Muscle layer of colon (tissue), 2 donors: ENCODE measurements around the gene APBB2.
"Not testable (repeated sequence)": the region's sequence is repeated elsewhere in the genome, so short reads cannot be mapped to it uniquely, and the experiment has no call there.

Experiments used
- H3K27ac ChIP-seq: one replicate; pipeline ENCODE4 v1.7.0; 2013; ENCODE audit warnings: low read depth, mild to moderate bottlenecking, low read length, moderate library complexity
- H3K27me3 ChIP-seq, 2 donors: one replicate each; pipeline ENCODE4 v1.7.0; 2013; ENCODE audit warnings: low read length in 2 of 2, mild to moderate bottlenecking in 2 of 2; ENCODE audit not compliant: insufficient read depth in 2 of 2, control insufficient read depth in 1 of 2
- H3K36me3 ChIP-seq: one replicate; pipeline ENCODE4 v1.7.0; 2013; ENCODE audit warnings: mild to moderate bottlenecking, low read length; ENCODE audit not compliant: insufficient read depth
- H3K4me1 ChIP-seq: one replicate; pipeline ENCODE4 v1.7.0; 2013; ENCODE audit warnings: mild to moderate bottlenecking, low read length; ENCODE audit not compliant: insufficient read depth
- H3K4me3 ChIP-seq, 2 donors: one replicate each; pipeline ENCODE4 v1.7.0; 2013; ENCODE audit warnings: low read length in 2 of 2, low read depth in 1 of 2, mild to moderate bottlenecking in 1 of 2, moderate library complexity in 1 of 2
- H3K9ac ChIP-seq: one replicate; pipeline ENCODE4 v1.7.0; 2013; ENCODE audit warnings: low read length
- H3K9me3 ChIP-seq: one replicate; pipeline ENCODE4 v1.7.0; 2013; ENCODE audit warnings: mild to moderate bottlenecking, low read length
- donor health status: abdominal sarcoma.
- donor health status: Adenocarcinoma of cecum.

Gene APBB2

DNA sequence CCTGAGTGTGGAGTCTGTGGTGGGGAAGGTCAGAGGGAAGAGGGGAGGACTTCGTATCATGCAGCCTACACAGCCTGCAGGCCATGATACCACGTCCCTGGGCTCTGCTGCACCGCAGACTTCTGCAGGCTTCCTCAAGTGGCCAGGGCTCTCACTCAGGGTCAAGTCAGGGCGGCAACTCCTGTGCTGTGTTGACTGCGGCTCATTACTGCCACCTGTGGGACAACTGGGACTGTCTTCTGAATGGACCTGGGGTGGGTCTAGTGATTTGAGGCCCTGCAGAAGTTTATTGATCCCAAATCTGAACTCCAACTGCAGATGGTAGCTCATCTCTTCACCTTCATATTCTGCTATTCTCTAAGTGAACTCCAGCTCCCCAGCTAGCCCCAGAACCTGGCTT, 297.5 kb downstream of the APBB2 start:
- H3K4me3 ChIP-seq, result no peak overlapping the region

DNA sequence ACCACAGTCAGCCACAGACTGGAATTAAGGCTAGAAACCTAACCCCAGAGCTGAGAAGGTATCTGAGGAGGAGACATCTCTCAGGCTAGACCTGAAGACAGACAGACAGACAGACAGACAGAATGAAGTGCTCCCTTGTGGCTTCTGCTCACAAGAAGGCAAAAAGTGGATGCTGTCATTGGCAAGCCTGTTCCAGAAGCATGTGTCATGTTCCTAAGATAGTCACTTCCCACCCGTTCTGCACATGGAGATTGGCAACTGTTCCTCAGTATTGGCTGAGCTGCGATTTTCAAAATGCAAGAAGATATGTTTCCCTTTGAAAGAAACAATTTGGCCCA, 298.2 kb downstream of the APBB2 start:
- peaks cover 12% of the 10 kb centered on the region for H3K4me1 ChIP-seq
- no peaks in the 10 kb centered on the region for H3K36me3 ChIP-seq
- H3K9me3 ChIP-seq, result no peaks in the 10 kb centered on the region
- no peak overlapping the region for H3K27ac ChIP-seq
- no peak overlapping the region for H3K9ac ChIP-seq
- no peak overlapping the region for H3K4me3 ChIP-seq
- no peaks in the 10 kb centered on the region for H3K27me3 ChIP-seq

More for the DNA sequence above, 297.5 kb downstream of the APBB2 start:
- H3K9ac ChIP-seq, result no peak overlapping the region
- H3K4me1 ChIP-seq, result peaks cover 12% of the 10 kb centered on the region
- H3K9me3 ChIP-seq, result no peaks in the 10 kb centered on the region
- no peaks in the 10 kb centered on the region for H3K36me3 ChIP-seq
- no peak overlapping the region for H3K27ac ChIP-seq
- H3K27me3 ChIP-seq, result no peaks in the 10 kb centered on the region

DNA sequence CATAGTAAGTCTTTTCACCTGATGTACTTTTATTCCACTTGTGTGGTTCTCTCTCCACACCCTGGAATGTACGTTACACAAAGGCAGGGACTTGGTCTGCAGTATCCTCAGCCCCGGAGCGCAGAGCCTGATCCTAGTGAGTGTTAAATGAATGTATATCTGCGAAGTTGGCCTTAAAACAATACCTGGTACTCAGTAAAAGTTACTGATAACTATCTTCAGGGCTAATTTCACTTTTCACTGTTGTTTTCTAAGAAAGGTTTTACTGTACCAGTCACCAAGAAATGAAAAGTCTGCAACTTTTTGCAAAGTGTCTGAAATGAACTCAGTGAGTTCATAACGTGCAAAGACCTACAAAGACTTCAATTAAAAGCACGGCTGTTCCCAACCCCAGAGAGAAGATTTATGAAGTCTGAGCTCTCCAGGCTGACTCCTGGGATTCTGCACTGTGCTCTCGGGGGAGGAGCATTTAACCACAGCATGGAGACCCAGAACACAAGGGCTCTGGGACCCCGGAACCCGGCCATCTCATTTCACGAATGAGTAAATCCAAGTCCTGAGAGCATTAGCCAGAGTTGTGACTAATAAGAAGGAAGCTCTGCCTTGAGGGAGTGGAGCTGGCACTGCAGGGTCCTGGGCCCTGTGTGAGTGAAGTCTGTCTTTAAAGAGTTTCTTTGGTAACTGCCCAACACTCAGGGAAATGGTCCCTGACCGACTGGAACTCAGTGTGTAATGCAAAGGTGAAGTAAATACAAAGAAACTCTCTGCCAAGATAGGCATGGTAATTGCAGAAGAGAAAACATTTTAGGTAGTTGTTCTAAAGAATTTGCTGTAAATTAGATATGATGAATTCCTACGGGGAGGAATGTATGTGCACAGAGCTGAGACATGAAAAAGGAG, 298.8 kb downstream of the APBB2 start:
- Histone ChIP-seq H3K27me3 (no peaks in the 10 kb centered on the region), H3K27ac (no peak overlapping the region), H3K4me1 (peaks cover 12% of the 10 kb centered on the region), H3K9ac (no peak overlapping the region), H3K9me3 (no peaks in the 10 kb centered on the region), H3K4me3 (no peak overlapping the region), H3K36me3 (no peaks in the 10 kb centered on the region)

DNA sequence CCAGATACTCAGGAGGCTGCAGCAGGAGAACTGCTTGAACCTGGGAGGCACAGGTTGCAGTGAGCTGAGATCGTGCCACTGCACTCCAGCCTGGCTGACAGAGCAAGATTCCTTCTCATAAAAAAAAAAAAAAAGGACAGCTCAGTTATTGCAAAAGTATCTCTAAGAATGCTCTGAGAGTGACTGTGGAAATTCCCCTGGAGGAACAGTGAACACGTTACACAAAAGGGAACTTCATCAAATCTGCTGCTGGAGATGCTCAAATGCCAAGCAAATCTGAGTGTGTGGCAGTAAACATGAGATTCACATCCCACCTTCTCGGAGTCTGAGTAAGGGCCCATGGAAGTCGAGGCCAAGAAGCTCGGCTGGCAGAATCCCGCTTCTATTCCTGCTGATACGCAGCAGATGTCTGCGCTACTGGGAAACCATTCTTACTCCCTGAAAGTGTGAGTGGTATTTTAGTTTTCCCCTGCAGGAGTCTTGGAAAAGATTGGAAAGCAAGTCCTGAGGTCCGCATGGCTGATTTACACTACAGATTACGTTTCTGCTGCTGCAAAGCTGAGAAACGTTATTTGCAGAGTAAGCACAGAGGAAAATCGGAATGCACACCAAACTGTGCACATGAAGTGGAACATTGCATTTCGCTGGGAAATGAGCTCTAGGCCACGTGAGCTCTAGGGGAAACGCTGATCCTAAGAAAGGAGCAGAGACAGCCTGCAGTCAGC, 301.7 kb downstream of the APBB2 start:
- H3K27me3 ChIP-seq, result no peaks in the 10 kb centered on the region
- H3K4me1 ChIP-seq, result peaks cover 3% of the 10 kb centered on the region
- no peaks in the 10 kb centered on the region for H3K36me3 ChIP-seq
- H3K4me3 ChIP-seq, result no peak overlapping the region
- no peak overlapping the region for H3K9ac ChIP-seq
- H3K9me3 ChIP-seq, result no peaks in the 10 kb centered on the region
- H3K27ac ChIP-seq, result no peak overlapping the region

DNA sequence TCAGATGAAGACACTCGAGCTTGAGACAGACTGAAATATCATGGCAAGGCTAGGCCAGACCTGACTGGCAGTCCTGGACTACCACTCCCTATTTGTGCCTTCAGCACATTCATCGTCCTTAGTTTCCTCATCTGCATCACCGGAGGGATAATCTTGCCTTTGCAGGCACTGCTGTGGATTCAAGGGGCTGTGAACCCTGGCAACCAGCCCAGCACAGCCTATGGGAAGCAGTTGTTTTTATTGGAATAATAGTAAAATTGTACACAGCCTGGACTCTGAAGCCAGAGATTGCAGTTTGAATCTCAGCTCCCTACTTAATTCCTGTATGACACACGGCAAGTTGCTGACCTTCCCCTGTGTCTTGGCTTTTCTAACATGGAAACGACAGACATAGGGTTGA, 303.6 kb downstream of the APBB2 start:
- Histone ChIP-seq H3K27ac (no peak overlapping the region), H3K9ac (no peak overlapping the region), H3K4me1 (peaks cover 3% of the 10 kb centered on the region), H3K4me3 (no peak overlapping the region), H3K27me3 (no peaks in the 10 kb centered on the region), H3K9me3 (no peaks in the 10 kb centered on the region), H3K36me3 (no peaks in the 10 kb centered on the region)

DNA sequence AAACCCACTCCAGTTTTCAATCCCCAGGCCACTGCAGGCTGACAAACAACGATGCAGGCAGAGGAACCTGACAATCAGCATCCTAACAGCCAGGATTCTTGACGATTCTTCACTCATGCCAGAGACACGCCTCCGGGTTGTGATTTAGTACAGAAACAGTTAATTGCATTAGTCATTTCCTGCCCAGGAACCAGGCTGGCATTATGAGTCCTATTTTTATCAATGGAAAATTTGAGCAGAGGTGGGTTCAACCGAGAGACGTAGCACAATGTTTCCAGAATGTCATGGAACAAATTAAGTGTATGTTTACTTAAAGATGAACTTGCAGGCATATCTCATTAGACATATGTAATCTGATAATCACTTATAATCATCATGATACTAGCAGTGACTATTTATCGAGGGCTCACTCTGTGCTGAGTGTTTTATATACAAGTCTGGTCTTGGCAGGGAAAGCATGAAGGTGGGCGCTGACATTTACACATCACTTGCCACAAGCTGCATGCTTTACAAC, 304.9 kb downstream of the APBB2 start:
- H3K9me3 ChIP-seq, result no peaks in the 10 kb centered on the region
- H3K36me3 ChIP-seq, result no peaks in the 10 kb centered on the region
- H3K27me3 ChIP-seq, result no peaks in the 10 kb centered on the region
- no peak overlapping the region for H3K9ac ChIP-seq
- peaks cover 3% of the 10 kb centered on the region for H3K4me1 ChIP-seq
- H3K27ac ChIP-seq, result no peak overlapping the region
- no peak overlapping the region for H3K4me3 ChIP-seq

DNA sequence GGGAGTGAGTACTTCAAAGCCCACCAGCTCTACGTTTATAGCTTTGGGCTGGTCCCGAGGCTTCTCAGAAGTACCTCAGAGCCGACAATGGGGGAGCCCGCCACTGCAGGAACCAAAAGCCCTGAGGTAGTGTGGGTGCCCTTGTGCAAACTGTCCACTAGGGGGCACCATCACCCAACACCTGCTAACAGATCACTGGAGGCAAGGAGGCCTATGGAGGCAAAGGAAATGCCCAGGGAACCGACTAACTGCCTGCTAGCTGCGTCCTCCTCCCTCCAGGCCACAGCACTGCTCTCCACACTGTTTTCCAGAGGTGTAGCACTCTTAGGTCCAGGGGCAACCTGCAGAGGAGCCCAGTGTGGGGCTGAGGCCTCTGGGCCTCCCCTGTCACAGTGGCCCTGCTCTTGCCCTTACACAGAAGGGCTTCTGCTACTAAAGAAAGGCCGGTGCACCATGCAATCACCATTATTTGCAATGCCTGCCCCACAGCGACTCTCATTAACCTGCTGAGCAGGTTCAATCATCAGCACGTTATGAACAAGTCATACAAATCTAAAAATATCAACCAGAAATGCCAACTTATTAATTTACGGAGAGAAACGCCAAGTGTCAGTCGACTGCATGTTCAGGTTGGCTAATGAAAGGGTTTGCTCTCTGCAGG, 305.5 kb downstream of the APBB2 start:
- no peak overlapping the region for H3K4me3 ChIP-seq

DNA sequence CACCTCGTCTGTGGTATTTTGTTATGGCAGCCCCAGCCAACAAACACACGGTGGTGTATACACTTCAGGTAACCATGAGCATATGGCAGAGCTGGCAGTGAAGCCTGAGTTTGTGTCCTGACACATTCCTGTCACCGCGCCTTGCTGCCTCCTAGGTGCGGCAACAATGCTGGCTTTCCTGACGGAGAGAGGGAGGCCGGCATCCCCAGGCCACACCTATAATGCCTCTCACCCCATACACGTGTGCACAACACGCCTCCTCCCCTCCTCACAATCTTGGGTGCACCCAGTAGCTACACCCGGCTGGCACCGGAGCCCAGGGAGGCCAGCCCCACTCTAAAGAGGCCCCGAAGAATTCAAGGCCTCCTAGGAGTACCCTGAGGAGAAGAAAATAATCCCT, 306.0 kb downstream of the APBB2 start:
- H3K27ac ChIP-seq, result no peak overlapping the region
- H3K9ac ChIP-seq, result no peak overlapping the region
- peaks cover 3% of the 10 kb centered on the region for H3K4me1 ChIP-seq
- H3K9me3 ChIP-seq, result no peaks in the 10 kb centered on the region
- H3K36me3 ChIP-seq, result no peaks in the 10 kb centered on the region
- no peak overlapping the region for H3K4me3 ChIP-seq
- H3K27me3 ChIP-seq, result no peaks in the 10 kb centered on the region

More for the DNA sequence above, 305.5 kb downstream of the APBB2 start:
- peaks cover 3% of the 10 kb centered on the region for H3K4me1 ChIP-seq
- H3K9me3 ChIP-seq, result no peaks in the 10 kb centered on the region
- no peak overlapping the region for H3K9ac ChIP-seq
- no peaks in the 10 kb centered on the region for H3K36me3 ChIP-seq
- no peak overlapping the region for H3K27ac ChIP-seq
- no peaks in the 10 kb centered on the region for H3K27me3 ChIP-seq

DNA sequence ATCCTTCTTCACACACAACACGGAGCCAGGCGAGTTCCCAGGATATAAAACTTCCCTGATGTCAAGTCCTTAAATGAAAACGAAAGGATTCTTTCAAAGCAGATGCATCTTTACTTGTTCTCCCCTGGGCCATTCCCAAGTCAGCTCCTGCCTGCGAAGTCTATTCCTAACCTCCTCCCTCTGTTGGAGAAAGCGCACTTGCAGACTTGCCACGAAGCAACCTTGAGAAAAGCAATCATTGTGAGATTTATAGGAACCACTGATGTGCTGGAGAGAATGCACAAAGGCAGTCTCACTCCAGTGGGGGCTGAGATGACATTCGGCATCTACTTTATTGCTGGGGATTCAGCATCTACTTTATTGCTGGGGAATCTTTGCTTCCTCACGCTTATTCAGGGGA, 308.9 kb downstream of the APBB2 start:
- H3K27me3 ChIP-seq, result no peaks in the 10 kb centered on the region
- H3K27ac ChIP-seq, result no peak overlapping the region
- H3K4me1 ChIP-seq, result peaks cover 3% of the 10 kb centered on the region
- no peaks in the 10 kb centered on the region for H3K9me3 ChIP-seq
- H3K36me3 ChIP-seq, result no peaks in the 10 kb centered on the region
- H3K4me3 ChIP-seq, result no peak overlapping the region
- H3K9ac ChIP-seq, result no peak overlapping the region

DNA sequence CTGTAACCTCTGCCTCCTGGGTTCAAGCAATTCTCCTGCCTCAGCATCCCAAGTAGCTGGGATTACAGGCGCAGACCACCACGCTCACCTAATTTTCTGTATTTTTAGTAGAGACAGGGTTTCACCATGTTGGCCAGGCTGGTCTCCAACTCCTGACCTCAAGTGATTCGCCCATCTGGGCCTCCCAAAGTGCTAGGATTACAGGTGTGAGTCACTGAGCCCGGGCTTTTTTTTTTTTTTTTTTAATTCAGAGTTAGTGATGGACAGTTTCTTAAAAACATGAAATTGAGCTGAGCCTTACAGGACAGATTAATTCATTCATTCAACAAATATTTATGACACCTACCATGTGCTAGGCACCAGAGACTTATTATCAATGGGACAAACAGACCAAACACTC, 313.8 kb downstream of the APBB2 start:
- H3K9ac ChIP-seq, H3K27ac ChIP-seq, H3K27me3 ChIP-seq, H3K4me1 ChIP-seq, H3K36me3 ChIP-seq, H3K9me3 ChIP-seq, H3K4me3 ChIP-seq: not testable (repeated sequence)

DNA sequence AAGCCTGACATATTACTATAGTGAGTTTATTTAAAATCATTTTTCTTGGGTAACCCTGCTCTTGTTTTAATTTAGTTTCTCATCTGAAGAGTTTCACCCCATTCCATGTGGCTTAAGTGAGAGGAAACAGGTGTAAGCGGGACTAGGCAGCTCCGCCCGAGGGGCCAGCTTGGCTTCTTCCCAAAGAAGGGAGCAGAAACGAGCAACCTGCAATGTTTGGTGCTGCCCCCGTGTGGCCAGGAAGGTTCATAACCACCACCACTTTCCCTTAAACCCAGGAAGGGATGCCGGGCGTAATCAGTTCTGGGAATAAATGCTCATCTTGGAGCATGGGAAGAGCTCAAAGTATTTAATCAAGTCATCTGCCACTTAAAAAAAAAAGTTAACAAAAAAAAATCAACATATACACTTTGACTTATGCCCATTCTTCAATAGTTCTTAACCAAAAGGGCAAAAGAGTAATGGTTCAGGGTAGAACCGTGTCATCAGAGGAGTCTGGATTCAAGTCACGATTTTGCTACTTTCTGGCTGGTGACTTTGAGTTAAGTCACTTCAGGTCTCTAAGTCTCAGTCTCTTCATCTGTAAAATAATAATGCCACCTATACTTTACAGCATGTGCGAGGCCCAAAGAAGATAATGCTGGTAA, 316.7 kb downstream of the APBB2 start:
- no peaks in the 10 kb centered on the region for H3K4me1 ChIP-seq
- H3K27me3 ChIP-seq, result no peaks in the 10 kb centered on the region
- H3K9ac ChIP-seq, result no peak overlapping the region
- H3K36me3 ChIP-seq, result peaks cover 8% of the 10 kb centered on the region
- no peak overlapping the region for H3K27ac ChIP-seq
- no peaks in the 10 kb centered on the region for H3K9me3 ChIP-seq
- H3K4me3 ChIP-seq, result no peak overlapping the region
